Measurements from ENCODE around the gene ZNF625. TPM values are rescaled to one million over a fixed set of nuclear protein-coding genes. Genes with fewer than 3 reads are reported as not detected.
A peak's percentile ranks its signal among the peaks of the same experiment; 100 is the strongest.

ZNF625 gene
- total RNA-seq, 2 experiments from 2014 or later = 0.56 to 0.85 TPM

DNA sequence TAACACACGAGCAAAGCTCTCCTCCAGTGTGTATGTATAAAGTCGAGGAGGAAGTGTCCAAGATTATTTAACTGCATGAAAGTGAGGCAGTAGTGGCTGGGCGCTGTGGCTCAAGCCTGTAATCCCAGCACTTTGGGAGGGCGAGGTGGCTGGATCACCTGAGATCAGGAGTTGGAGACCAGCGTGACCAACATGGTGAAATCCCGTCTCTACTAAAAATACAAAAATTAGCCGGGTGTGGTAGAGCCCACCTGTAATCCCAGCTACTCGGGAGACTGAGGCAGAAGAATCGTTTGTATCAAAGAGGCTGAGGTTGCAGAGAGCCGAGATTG, 15.2 kb downstream of the ZNF625 start:
- H3K27ac Mint-ChIP-seq = no peak overlapping the region
- peaks cover 7 to 17% of the 10 kb centered on the region in 2 experiments for H3K9me3 ChIP-seq (ENCODE audit: control insufficient read depth in 1 of 2, insufficient read depth in 1 of 2, low read length in 2 of 2)
- TF ChIP-seq CTCF (IDR thresholded peaks at IDR 0.05) = peak; percentile 49
- ChIA-PET POLR2A (interaction anchor here (0.7 to 2.1 kb wide), 3 partner anchors 22 to 218 kb away, joined by 3 to 10 read pairs (median 9); partner anchors contain the start of genes ZNF136 and ZNF563), CTCF (interaction anchor here (0.6 to 2.7 kb wide), 17 partner anchors 10 to 346 kb away, joined by 3 to 29 read pairs (median 8); partner anchors contain the start of genes ZNF136, ZNF700 and ZNF763)
- peaks cover 45% of the 10 kb centered on the region for H3K36me3 Mint-ChIP-seq (ENCODE audit: low read depth)
- DNase-seq (no peak), ATAC-seq (ENCODE audit: poor library complexity) (no peak)
- peaks cover 3% of the 10 kb centered on the region for H3K9me3 Mint-ChIP-seq
- no peaks in the 10 kb centered on the region for H3K27me3 Mint-ChIP-seq
- H3K4me3 Mint-ChIP-seq = peak overlapping the region; percentile 88
- no peak overlapping the region for H3K4me3 ChIP-seq (ENCODE audit: low read length)
- intact Hi-C loops (cut with DNase I, micrococcal nuclease) = loop anchor here (1.0 to 5.0 kb wide), 11 partner anchors 49 to 444 kb away; partner anchors contain the start of gene ZNF491 (in 1 of the 2)
- peaks cover 43% of the 10 kb centered on the region for H3K4me1 Mint-ChIP-seq (ENCODE audit: low read depth)
- H3K27ac ChIP-seq (ENCODE audit: low read depth in 1 of 2, low read length in 2 of 2) = no peak overlapping the region
- no peaks in the 10 kb centered on the region for H3K27me3 ChIP-seq (ENCODE audit: control insufficient read depth in 1 of 2, insufficient read depth in 2 of 2, low read length in 2 of 2)
- H3K36me3 ChIP-seq (ENCODE audit: insufficient read depth, low read length) = peaks cover 14% of the 10 kb centered on the region
- peaks cover 36% of the 10 kb centered on the region for H3K4me1 ChIP-seq (ENCODE audit: insufficient read depth, low read length)

GRCh38 chr19:12140545-12141404, 15.8 kb downstream of the ZNF625 start:
- peak; percentile 99 for TF ChIP-seq CTCF (IDR thresholded peaks at IDR 0.05)
- H3K27ac ChIP-seq (ENCODE audit: low read depth in 1 of 2, low read length in 2 of 2) = no peak overlapping the region
- H3K36me3 ChIP-seq (ENCODE audit: insufficient read depth, low read length) = peaks cover 11% of the 10 kb centered on the region
- H3K4me3 Mint-ChIP-seq = peak overlapping the region; percentile 88
- no peaks in the 10 kb centered on the region for H3K27me3 ChIP-seq (ENCODE audit: control insufficient read depth in 1 of 2, insufficient read depth in 2 of 2, low read length in 2 of 2)
- H3K27ac Mint-ChIP-seq = no peak overlapping the region
- intact Hi-C loops (cut with DNase I, micrococcal nuclease) = loop anchor here (1.0 to 5.0 kb wide), 11 partner anchors 48 to 443 kb away; partner anchors contain the start of gene ZNF491 (in 1 of the 2)
- H3K27me3 Mint-ChIP-seq = no peaks in the 10 kb centered on the region
- H3K4me1 Mint-ChIP-seq (ENCODE audit: low read depth) = peaks cover 43% of the 10 kb centered on the region
- ATAC-seq (ENCODE audit: poor library complexity) = peak; percentile 73
- DNase-seq = peak; percentile 75 to 94 (median 83)
- POLR2A ChIA-PET = interaction anchor here (0.6 to 2.1 kb wide), 9 partner anchors 16 to 259 kb away, joined by 3 to 10 read pairs (median 4); partner anchors contain the start of genes ZNF136, ZNF563, ZNF625 and ZNF700
- peaks cover 36% of the 10 kb centered on the region for H3K4me1 ChIP-seq (ENCODE audit: insufficient read depth, low read length)
- CTCF ChIA-PET = interaction anchor here (0.6 to 2.7 kb wide), 20 partner anchors 9 to 346 kb away, joined by 3 to 29 read pairs (median 6); partner anchors contain the start of genes ZNF136, ZNF563, ZNF700 and ZNF763
- peaks cover 41% of the 10 kb centered on the region for H3K36me3 Mint-ChIP-seq (ENCODE audit: low read depth)
- peaks cover 7 to 11% of the 10 kb centered on the region in 2 experiments for H3K9me3 ChIP-seq (ENCODE audit: control insufficient read depth in 1 of 2, insufficient read depth in 1 of 2, low read length in 2 of 2)
- peaks cover 3% of the 10 kb centered on the region for H3K9me3 Mint-ChIP-seq
- H3K4me3 ChIP-seq (ENCODE audit: low read length) = peak overlapping the region; percentile 97

DNA sequence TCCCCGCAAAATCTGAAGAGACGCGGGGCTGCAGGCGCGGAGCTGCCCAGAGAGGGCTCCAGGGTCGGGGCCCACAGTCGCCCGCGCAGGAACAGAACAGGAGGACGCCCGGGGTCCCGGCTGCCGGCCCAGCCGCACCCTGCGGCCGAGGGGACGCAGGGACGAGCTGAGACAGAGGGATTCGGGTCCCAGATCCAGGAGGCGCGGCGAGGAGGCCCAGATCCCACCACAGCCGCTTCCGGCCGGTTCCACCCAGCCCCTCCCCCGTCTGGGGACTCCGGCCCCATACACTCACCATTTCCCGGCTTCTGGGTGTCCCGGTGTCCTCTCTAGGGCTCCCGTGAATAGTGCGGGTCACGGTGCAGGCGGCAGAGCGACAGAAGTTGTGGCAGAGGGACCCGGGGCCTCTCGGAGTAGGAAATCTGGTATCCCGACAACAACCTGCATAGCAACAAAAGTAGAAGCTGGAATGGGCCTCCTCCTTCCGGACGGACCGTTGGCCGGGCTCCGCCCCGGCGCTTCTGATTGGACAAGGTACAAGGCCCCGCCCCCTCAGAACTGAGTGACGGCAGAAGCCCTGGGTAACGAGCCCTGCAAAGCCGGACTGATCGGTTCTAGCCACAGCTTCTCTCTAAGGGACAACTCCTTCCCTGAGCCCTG, 16.5 kb downstream of the ZNF625 start, which contains the start of gene ZNF20:
Gene ZNF20, minus strand, starts transcription at position 466 of the 660 bp plus-strand sequence. Its CDS starts 168 bp downstream, at position 298.
- no peaks in the 10 kb centered on the region for H3K27me3 ChIP-seq (ENCODE audit: control insufficient read depth in 1 of 2, insufficient read depth in 2 of 2, low read length in 2 of 2)
- peak; percentile 85 for ATAC-seq (ENCODE audit: poor library complexity)
- Mint-ChIP-seq H3K27ac (peak within 1 kb of the TSS; percentile 47), H3K4me1 (ENCODE audit: low read depth) (peaks cover 43% of the 10 kb centered on the region), H3K27me3 (no peaks in the 10 kb centered on the region), H3K9me3 (peaks cover 4% of the 10 kb centered on the region), H3K4me3 (peak within 1 kb of the TSS; percentile 88), H3K36me3 (ENCODE audit: low read depth) (peaks cover 41% of the 10 kb centered on the region)
- CTCF ChIA-PET = interaction anchor here (0.8 to 2.7 kb wide), 11 partner anchors 13 to 342 kb away, joined by 3 to 29 read pairs (median 10); partner anchors contain the start of genes ZNF563, ZNF700 and ZNF763
- H3K27ac ChIP-seq (ENCODE audit: low read depth in 1 of 2, low read length in 2 of 2) = peak within 1 kb of the TSS in 1 of 2 donors; percentile 44
- intact Hi-C loops (cut with DNase I, micrococcal nuclease) = loop anchor here (2.0 to 5.0 kb wide), 5 partner anchors 48 to 443 kb away; no protein-coding TSS in a partner anchor
- H3K4me3 ChIP-seq (ENCODE audit: low read length) = peak within 1 kb of the TSS; percentile 97
- POLR2A ChIA-PET = interaction anchor here (0.6 to 2.1 kb wide), 9 partner anchors 17 to 258 kb away, joined by 3 to 10 read pairs (median 4); partner anchors contain the start of genes ZNF136, ZNF563, ZNF625 and ZNF700
- H3K36me3 ChIP-seq (ENCODE audit: insufficient read depth, low read length) = peaks cover 10% of the 10 kb centered on the region
- TF ChIP-seq CTCF (IDR thresholded peaks at IDR 0.05) = no peak
- peaks cover 3 to 7% of the 10 kb centered on the region in 2 experiments for H3K9me3 ChIP-seq (ENCODE audit: control insufficient read depth in 1 of 2, insufficient read depth in 1 of 2, low read length in 2 of 2)
- H3K4me1 ChIP-seq (ENCODE audit: insufficient read depth, low read length) = peaks cover 36% of the 10 kb centered on the region
- DNase-seq = peak; percentile 74 to 94 (median 84)
